CD14-positive monocyte (primary cell): ENCODE measurements around the gene PCYT2. TPM values are rescaled to one million over a fixed set of nuclear protein-coding genes. Genes with fewer than 3 reads are reported as not detected.

Experiments
- DNase-seq, 3 donors: peaks; one replicate each; pipeline ENCODE4 v3.0.0-alpha.2; 2011 to 2022
- H2AFZ ChIP-seq: 2 replicates; pipeline ENCODE4 v1.6.0; 2012; ENCODE audit warnings: mild to moderate bottlenecking, low read depth, low read length, inconsistent platforms; ENCODE audit not compliant: insufficient read depth, poor library complexity, severe bottlenecking
- H3K27ac ChIP-seq, 2 donors: 1 replicate in 1 of 2; 2 replicates in 1 of 2; pipeline ENCODE4 v1.5.1; 2012 to 2013; ENCODE audit warnings: low read length in 2 of 2, control low read depth in 1 of 2, inconsistent platforms in 1 of 2, low read depth in 1 of 2, mild to moderate bottlenecking in 1 of 2
- H3K27me3 ChIP-seq, 2 donors: one replicate each; pipeline versions ENCODE4 v1.6.0 to v1.6.1; 2011 to 2013; ENCODE audit warnings: low read length in 2 of 2; ENCODE audit not compliant: control insufficient read depth in 2 of 2, insufficient read depth in 2 of 2
- H3K36me3 ChIP-seq, 2 donors: replicated peaks in 1 of 2; 1 replicate in 1 of 2; 2 replicates in 1 of 2; pipeline versions ENCODE4 v1.5.1 to v1.6.1; 2012 to 2013; ENCODE audit warnings: low read length in 2 of 2, control low read depth in 1 of 2, inconsistent platforms in 1 of 2, mild to moderate bottlenecking in 1 of 2; ENCODE audit not compliant: insufficient read depth in 2 of 2, control insufficient read depth in 1 of 2
- H3K4me1 ChIP-seq, 2 donors: 1 replicate in 1 of 2; 2 replicates in 1 of 2; pipeline versions ENCODE4 v1.5.1 to v1.6.1; 2012 to 2013; ENCODE audit warnings: low read length in 2 of 2, control low read depth in 1 of 2, inconsistent platforms in 1 of 2, mild to moderate bottlenecking in 1 of 2, moderate library complexity in 1 of 2; ENCODE audit not compliant: insufficient read depth in 2 of 2, control insufficient read depth in 1 of 2
- H3K4me2 ChIP-seq: replicated peaks from 2 replicates; pipeline ENCODE3; 2012; ENCODE audit warnings: low read length, moderate library complexity, mild to moderate bottlenecking; ENCODE audit not compliant: poor library complexity, severe bottlenecking; ENCODE audit errors: extremely low read depth
- H3K4me3 ChIP-seq, 3 experiments: fragments of 200-600 bp in 1 of 3; sonication (generic) in 1 of 3; replicated peaks in 1 of 3; 1 replicate in 2 of 3; 2 replicates in 1 of 3; pipeline ENCODE4 v1.5.1; 2011 to 2013; ENCODE audit warnings: low read length in 3 of 3, mild to moderate bottlenecking in 3 of 3, control low read depth in 2 of 3, low read depth in 2 of 3, inconsistent platforms in 1 of 3, moderate library complexity in 1 of 3
- H3K79me2 ChIP-seq: 2 replicates; pipeline ENCODE4 v1.6.0; 2012; ENCODE audit warnings: mild to moderate bottlenecking, control low read depth, inconsistent platforms, low read length, moderate library complexity; ENCODE audit not compliant: insufficient read depth
- H3K9ac ChIP-seq: 2 replicates; pipeline ENCODE4 v1.6.0; 2017; ENCODE audit warnings: low read length, mild to moderate bottlenecking; ENCODE audit not compliant: insufficient read depth, poor library complexity, severe bottlenecking
- H3K9me3 ChIP-seq, 2 donors: replicated peaks in 1 of 2; 1 replicate in 1 of 2; 2 replicates in 1 of 2; pipeline versions ENCODE4 v1.5.1 to v1.6.1; 2012 to 2013; ENCODE audit warnings: low read length in 2 of 2, control low read depth in 1 of 2; ENCODE audit not compliant: control insufficient read depth in 1 of 2, insufficient read depth in 1 of 2
- H4K20me1 ChIP-seq: 2 replicates; pipeline ENCODE4 v1.6.0; 2012; ENCODE audit warnings: mild to moderate bottlenecking, low read length, control low read depth, moderate library complexity; ENCODE audit not compliant: insufficient read depth
- H3K27ac Mint-ChIP-seq, 7 donors: one replicate each; pipeline ENCODE4 v1.8.0; 2020; ENCODE audit warnings: mild to moderate bottlenecking in 7 of 7, mixed read lengths in 7 of 7, moderate library complexity in 6 of 7, inconsistent platforms in 2 of 7
- H3K27me3 Mint-ChIP-seq, 3 donors: one replicate each; pipeline ENCODE4 v1.8.0; 2021 to 2022; ENCODE audit warnings: low read depth in 3 of 3, mild to moderate bottlenecking in 3 of 3, mixed read lengths in 3 of 3, moderate library complexity in 3 of 3, inconsistent platforms in 1 of 3
- H3K36me3 Mint-ChIP-seq, 2 donors: one replicate each; pipeline ENCODE4 v1.8.0; 2020; ENCODE audit warnings: mixed read lengths in 2 of 2, inconsistent platforms in 1 of 2, mild to moderate bottlenecking in 1 of 2
- H3K4me1 Mint-ChIP-seq: one replicate; pipeline ENCODE4 v1.8.0; 2020; ENCODE audit warnings: mild to moderate bottlenecking, mixed read lengths
- H3K4me3 Mint-ChIP-seq, 2 donors: one replicate each; pipeline ENCODE4 v1.8.0; 2020; ENCODE audit warnings: mild to moderate bottlenecking in 2 of 2, mixed read lengths in 2 of 2, moderate library complexity in 1 of 2
- H3K9me3 Mint-ChIP-seq, 7 donors: one replicate each; pipeline ENCODE4 v1.8.0; 2020 to 2022; ENCODE audit warnings: mixed read lengths in 7 of 7, mild to moderate bottlenecking in 6 of 7, moderate library complexity in 6 of 7, inconsistent platforms in 2 of 7
- CTCF ChIP-seq: fragments of 200-600 bp; IDR thresholded peaks from one replicate; pipeline ENCODE4 v1.8.0; 2022; ENCODE audit warnings: antibody characterized with exemption, mild to moderate bottlenecking
- WGBS: methylation state at CpG from one replicate; pipeline ENCODE4 v1.1.5; 2013; ENCODE audit warnings: missing lambda C conversion rate; ENCODE audit not compliant: insufficient coverage; 5-methylcytosine and 5-hydroxymethylcytosine counted together
- intact Hi-C, 2 donors: fragments of 100-400 bp; cut with micrococcal nuclease; formaldehyde crosslinking; loops; one replicate each; pipeline versions ENCODE4 v1.15.0 to v1.15.1; 2023
- polyA plus RNA-seq, 3 donors: library from polyadenylated mRNA; depleted of rRNA in 1 of 3; unstranded in 2 of 3; stranded (reverse) in 1 of 3; fragments of 300-500 nt in 2 of 3; fragments of >200 nt in 1 of 3; fragmentation: Illumina TruSeq in 2 of 3; gene quantifications; 1 replicate in 2 of 3; 2 replicates in 1 of 3; pipeline ENCODE4 v1.2.3, GENCODE V29; 2012 to 2021

Gene PCYT2
- polyA plus RNA-seq, 3 donors = 10.7 to 14.5 (median 11.0) TPM

GRCh38 chr17:81865733-81866439 is 45.3 kb downstream of the PCYT2 start:
- intact Hi-C loops = loop anchor here in 1 of 2 donors (10.0 kb wide), 1 partner anchor 49 kb away; the partner anchor contains the start of genes PCYT2 and SIRT7

GRCh38 chr17:81865358-81865732 is 45.9 kb downstream of the PCYT2 start:
- peaks cover 23 to 24% of the 10 kb centered on the region in 2 donors for H3K36me3 ChIP-seq
- H3K27ac ChIP-seq = no peak overlapping the region
- no peaks in the 10 kb centered on the region for H3K9me3 ChIP-seq
- no peaks in the 10 kb centered on the region for H3K27me3 ChIP-seq
- H3K4me3 ChIP-seq = no peak overlapping the region
- no peak overlapping the region for H3K9ac ChIP-seq
- peaks cover 37 to 54% of the 10 kb centered on the region in 2 donors for H3K4me1 ChIP-seq
- 96% methylated on average over 8 of the region's 8 CpGs for WGBS
- peaks cover 39% of the 10 kb centered on the region for H3K4me1 Mint-ChIP-seq
- no peak for TF ChIP-seq CTCF
- peaks cover 0 to 3% (median 2%) of the 10 kb centered on the region in 3 donors for H3K27me3 Mint-ChIP-seq
- no peak overlapping the region for H3K4me2 ChIP-seq
- peaks cover 20 to 37% of the 10 kb centered on the region in 2 donors for H3K36me3 Mint-ChIP-seq
- no peaks in the 10 kb centered on the region for H3K9me3 Mint-ChIP-seq
- peaks cover 62% of the 10 kb centered on the region for H4K20me1 ChIP-seq
- H3K4me3 Mint-ChIP-seq = no peak overlapping the region
- DNase-seq = no peak
- H3K27ac Mint-ChIP-seq = peak overlapping the region in 4 of 7 donors; percentile 19 to 75 (median 46)
- intact Hi-C loops = loop anchor here in 1 of 2 donors (10.0 kb wide), 1 partner anchor 49 kb away; the partner anchor contains the start of genes PCYT2 and SIRT7
- H2AFZ ChIP-seq = no peak overlapping the region
- peaks cover 77% of the 10 kb centered on the region for H3K79me2 ChIP-seq

More at GRCh38 chr17:81865733-81866439, 45.3 kb downstream of the PCYT2 start:
- Histone ChIP-seq H3K9ac (no peak overlapping the region), H3K36me3 (peaks cover 23 to 24% of the 10 kb centered on the region in 2 donors), H3K27me3 (no peaks in the 10 kb centered on the region), H3K4me2 (no peak overlapping the region), H3K4me3 (no peak overlapping the region), H3K27ac (no peak overlapping the region), H4K20me1 (peaks cover 65% of the 10 kb centered on the region), H3K79me2 (peaks cover 82% of the 10 kb centered on the region), H3K9me3 (no peaks in the 10 kb centered on the region), H3K4me1 (peaks cover 38 to 56% of the 10 kb centered on the region in 2 donors), H2AFZ (no peak overlapping the region)
- no peak for TF ChIP-seq CTCF
- H3K9me3 Mint-ChIP-seq = no peaks in the 10 kb centered on the region
- 92% methylated on average over 17 of the region's 18 CpGs for WGBS
- DNase-seq = no peak
- peaks cover 0 to 2% (median 0%) of the 10 kb centered on the region in 3 donors for H3K27me3 Mint-ChIP-seq
- H3K36me3 Mint-ChIP-seq = peaks cover 20 to 38% of the 10 kb centered on the region in 2 donors
- peak overlapping the region in 4 of 7 donors; percentile 19 to 75 (median 31) for H3K27ac Mint-ChIP-seq
- H3K4me1 Mint-ChIP-seq = peaks cover 39% of the 10 kb centered on the region
- H3K4me3 Mint-ChIP-seq = no peak overlapping the region
